Hepatocyte (in vitro differentiated cells): ENCODE measurements around the gene TNFSF12.

Experiments
- CTCF ChIP-seq: fragments of 200-600 bp; sonication (generic); IDR thresholded peaks from 2 replicates; pipeline ENCODE4 v1.5.1; 2016; ENCODE audit warnings: antibody characterized with exemption, mild to moderate bottlenecking; ENCODE audit not compliant: poor library complexity
- EZH2 ChIP-seq: fragments of 200-600 bp; sonication (generic); IDR thresholded peaks from 2 replicates; pipeline ENCODE4 v1.6.1; 2016; ENCODE audit warnings: antibody characterized with exemption, mild to moderate bottlenecking, borderline replicate concordance

GRCh38 chr17:7515911-7516610, 32.8 kb upstream of the TNFSF12 start:
- TF ChIP-seq CTCF (no peak), EZH2 (no peak)
